GM23338 (cell line): ENCODE measurements around the gene PDE1C. TPM values are rescaled to one million over a fixed set of nuclear protein-coding genes. Genes with fewer than 3 reads are reported as not detected.

ENCODE experiments used
- EZH2 ChIP-seq: fragments of 200-600 bp; sonication (generic); IDR thresholded peaks from one replicate; pipeline ENCODE4 v1.8.0; 2017; ENCODE audit warnings: antibody characterized with exemption, mild to moderate bottlenecking, low read depth; ENCODE audit not compliant: unreplicated experiment
- EZH2phosphoT487 ChIP-seq: fragments of 200-600 bp; sonication (generic); IDR thresholded peaks from one replicate; pipeline ENCODE4 v1.8.1; 2018; ENCODE audit warnings: antibody characterized with exemption; ENCODE audit not compliant: unreplicated experiment
- ZNF114 ChIP-seq: fragments of 250-450 bp; sonication (Bioruptor Pico); IDR thresholded peaks from 2 replicates; pipeline ENCODE4 v1.5.0; 2020; ENCODE audit warnings: mild to moderate bottlenecking, moderate library complexity
- polyA plus RNA-seq: library from polyadenylated mRNA; unstranded; fragments of >200 nt; fragmentation: Nextera tagmentation; extraction: Ambion mirVana; gene quantifications from 2 replicates; pipeline ENCODE4 v1.2.1, GENCODE V29; 2016
- total RNA-seq: library from RNA; depleted of rRNA; stranded (reverse); fragments of >200 nt; shearing (Covaris generic); gene quantifications from 2 replicates; pipeline ENCODE4 v1.2.3, GENCODE V29; 2014
- TF ChIP-seq, protein P1 (sequence below): fragments of 250-450 bp; sonication (Bioruptor Pico); IDR thresholded peaks from 2 replicates; pipeline ENCODE4 v1.5.0; 2020; ENCODE audit warnings: mild to moderate bottlenecking, moderate library complexity
- TF ChIP-seq, protein P2 (sequence below): IDR thresholded peaks from one replicate; pipeline ENCODE4 v1.6.1; 2018; ENCODE audit warnings: antibody characterized with exemption; ENCODE audit not compliant: unreplicated experiment

The PDE1C gene
- total and polyA plus RNA-seq, 2 experiments from 2014 or later, result 0.28 TPM; not detected in 1

GRCh38 chr7:31991406-31991805 lies 78.8 kb downstream of the PDE1C start (continued):
- TF ChIP-seq, protein P1, sequence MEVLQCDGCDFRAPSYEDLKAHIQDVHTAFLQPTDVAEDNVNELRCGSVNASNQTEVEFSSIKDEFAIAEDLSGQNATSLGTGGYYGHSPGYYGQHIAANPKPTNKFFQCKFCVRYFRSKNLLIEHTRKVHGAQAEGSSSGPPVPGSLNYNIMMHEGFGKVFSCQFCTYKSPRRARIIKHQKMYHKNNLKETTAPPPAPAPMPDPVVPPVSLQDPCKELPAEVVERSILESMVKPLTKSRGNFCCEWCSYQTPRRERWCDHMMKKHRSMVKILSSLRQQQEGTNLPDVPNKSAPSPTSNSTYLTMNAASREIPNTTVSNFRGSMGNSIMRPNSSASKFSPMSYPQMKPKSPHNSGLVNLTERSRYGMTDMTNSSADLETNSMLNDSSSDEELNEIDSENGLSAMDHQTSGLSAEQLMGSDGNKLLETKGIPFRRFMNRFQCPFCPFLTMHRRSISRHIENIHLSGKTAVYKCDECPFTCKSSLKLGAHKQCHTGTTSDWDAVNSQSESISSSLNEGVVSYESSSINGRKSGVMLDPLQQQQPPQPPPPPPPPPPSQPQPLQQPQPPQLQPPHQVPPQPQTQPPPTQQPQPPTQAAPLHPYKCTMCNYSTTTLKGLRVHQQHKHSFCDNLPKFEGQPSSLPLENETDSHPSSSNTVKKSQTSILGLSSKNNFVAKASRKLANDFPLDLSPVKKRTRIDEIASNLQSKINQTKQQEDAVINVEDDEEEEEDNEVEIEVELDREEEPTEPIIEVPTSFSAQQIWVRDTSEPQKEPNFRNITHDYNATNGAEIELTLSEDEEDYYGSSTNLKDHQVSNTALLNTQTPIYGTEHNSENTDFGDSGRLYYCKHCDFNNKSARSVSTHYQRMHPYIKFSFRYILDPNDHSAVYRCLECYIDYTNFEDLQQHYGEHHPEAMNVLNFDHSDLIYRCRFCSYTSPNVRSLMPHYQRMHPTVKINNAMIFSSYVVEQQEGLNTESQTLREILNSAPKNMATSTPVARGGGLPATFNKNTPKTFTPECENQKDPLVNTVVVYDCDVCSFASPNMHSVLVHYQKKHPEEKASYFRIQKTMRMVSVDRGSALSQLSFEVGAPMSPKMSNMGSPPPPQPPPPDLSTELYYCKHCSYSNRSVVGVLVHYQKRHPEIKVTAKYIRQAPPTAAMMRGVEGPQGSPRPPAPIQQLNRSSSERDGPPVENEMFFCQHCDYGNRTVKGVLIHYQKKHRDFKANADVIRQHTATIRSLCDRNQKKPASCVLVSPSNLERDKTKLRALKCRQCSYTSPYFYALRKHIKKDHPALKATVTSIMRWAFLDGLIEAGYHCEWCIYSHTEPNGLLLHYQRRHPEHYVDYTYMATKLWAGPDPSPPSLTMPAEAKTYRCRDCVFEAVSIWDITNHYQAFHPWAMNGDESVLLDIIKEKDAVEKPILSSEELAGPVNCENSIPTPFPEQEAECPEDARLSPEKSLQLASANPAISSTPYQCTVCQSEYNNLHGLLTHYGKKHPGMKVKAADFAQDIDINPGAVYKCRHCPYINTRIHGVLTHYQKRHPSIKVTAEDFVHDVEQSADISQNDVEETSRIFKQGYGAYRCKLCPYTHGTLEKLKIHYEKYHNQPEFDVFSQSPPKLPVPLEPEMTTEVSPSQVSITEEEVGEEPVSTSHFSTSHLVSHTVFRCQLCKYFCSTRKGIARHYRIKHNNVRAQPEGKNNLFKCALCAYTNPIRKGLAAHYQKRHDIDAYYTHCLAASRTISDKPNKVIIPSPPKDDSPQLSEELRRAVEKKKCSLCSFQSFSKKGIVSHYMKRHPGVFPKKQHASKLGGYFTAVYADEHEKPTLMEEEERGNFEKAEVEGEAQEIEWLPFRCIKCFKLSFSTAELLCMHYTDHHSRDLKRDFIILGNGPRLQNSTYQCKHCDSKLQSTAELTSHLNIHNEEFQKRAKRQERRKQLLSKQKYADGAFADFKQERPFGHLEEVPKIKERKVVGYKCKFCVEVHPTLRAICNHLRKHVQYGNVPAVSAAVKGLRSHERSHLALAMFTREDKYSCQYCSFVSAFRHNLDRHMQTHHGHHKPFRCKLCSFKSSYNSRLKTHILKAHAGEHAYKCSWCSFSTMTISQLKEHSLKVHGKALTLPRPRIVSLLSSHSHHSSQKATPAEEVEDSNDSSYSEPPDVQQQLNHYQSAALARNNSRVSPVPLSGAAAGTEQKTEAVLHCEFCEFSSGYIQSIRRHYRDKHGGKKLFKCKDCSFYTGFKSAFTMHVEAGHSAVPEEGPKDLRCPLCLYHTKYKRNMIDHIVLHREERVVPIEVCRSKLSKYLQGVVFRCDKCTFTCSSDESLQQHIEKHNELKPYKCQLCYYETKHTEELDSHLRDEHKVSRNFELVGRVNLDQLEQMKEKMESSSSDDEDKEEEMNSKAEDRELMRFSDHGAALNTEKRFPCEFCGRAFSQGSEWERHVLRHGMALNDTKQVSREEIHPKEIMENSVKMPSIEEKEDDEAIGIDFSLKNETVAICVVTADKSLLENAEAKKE (CRISPR knock-in tag), result no peak
- TF ChIP-seq ZNF114 (CRISPR knock-in tag) (no peak), EZH2 (no peak), EZH2phosphoT487 (no peak)
- TF ChIP-seq, protein P2, sequence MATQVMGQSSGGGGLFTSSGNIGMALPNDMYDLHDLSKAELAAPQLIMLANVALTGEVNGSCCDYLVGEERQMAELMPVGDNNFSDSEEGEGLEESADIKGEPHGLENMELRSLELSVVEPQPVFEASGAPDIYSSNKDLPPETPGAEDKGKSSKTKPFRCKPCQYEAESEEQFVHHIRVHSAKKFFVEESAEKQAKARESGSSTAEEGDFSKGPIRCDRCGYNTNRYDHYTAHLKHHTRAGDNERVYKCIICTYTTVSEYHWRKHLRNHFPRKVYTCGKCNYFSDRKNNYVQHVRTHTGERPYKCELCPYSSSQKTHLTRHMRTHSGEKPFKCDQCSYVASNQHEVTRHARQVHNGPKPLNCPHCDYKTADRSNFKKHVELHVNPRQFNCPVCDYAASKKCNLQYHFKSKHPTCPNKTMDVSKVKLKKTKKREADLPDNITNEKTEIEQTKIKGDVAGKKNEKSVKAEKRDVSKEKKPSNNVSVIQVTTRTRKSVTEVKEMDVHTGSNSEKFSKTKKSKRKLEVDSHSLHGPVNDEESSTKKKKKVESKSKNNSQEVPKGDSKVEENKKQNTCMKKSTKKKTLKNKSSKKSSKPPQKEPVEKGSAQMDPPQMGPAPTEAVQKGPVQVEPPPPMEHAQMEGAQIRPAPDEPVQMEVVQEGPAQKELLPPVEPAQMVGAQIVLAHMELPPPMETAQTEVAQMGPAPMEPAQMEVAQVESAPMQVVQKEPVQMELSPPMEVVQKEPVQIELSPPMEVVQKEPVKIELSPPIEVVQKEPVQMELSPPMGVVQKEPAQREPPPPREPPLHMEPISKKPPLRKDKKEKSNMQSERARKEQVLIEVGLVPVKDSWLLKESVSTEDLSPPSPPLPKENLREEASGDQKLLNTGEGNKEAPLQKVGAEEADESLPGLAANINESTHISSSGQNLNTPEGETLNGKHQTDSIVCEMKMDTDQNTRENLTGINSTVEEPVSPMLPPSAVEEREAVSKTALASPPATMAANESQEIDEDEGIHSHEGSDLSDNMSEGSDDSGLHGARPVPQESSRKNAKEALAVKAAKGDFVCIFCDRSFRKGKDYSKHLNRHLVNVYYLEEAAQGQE, result no peak
